CD4-positive, CD25-positive, alpha-beta regulatory T cell (primary cell): Measurements from ENCODE around the gene IL13RA2. TPM values are rescaled to one million over a fixed set of nuclear protein-coding genes. Genes with fewer than 3 reads are reported as not detected.

Experiments used
- ATAC-seq, 2 donors: fragments of 150-1000 bp; cut with Tn5 transposase; one replicate each; pipeline ENCODE4 v1.10.0; 2021; ENCODE audit warnings: low read depth in 2 of 2, moderate number of reproducible peaks in 2 of 2, moderate library complexity in 1 of 2
- DNase-seq, 3 donors: peaks; one replicate each; pipeline versions ENCODE4 v3.0.0 to v3.0.0-alpha.2; 2012 to 2022; ENCODE audit warnings: mixed read lengths in 1 of 3
- H3K27ac ChIP-seq: one replicate; pipeline ENCODE4 v1.7.0; 2013; ENCODE audit warnings: mild to moderate bottlenecking, low read length; ENCODE audit not compliant: insufficient read depth, poor library complexity, severe bottlenecking
- H3K27me3 ChIP-seq: one replicate; pipeline ENCODE4 v1.7.0; 2013; ENCODE audit warnings: low read length; ENCODE audit not compliant: control insufficient read depth, insufficient read depth
- H3K36me3 ChIP-seq: one replicate; pipeline ENCODE4 v1.7.0; 2013; ENCODE audit warnings: mild to moderate bottlenecking, low read length, moderate library complexity; ENCODE audit not compliant: control insufficient read depth, insufficient read depth
- H3K4me1 ChIP-seq: 2 replicates; pipeline ENCODE4 v1.7.0; 2013; ENCODE audit warnings: mild to moderate bottlenecking, low read length; ENCODE audit not compliant: insufficient read depth, control insufficient read depth, poor library complexity, severe bottlenecking
- H3K4me3 ChIP-seq: one replicate; pipeline ENCODE4 v1.7.0; 2013; ENCODE audit warnings: low read depth, mild to moderate bottlenecking, low read length, moderate library complexity
- H3K9me3 ChIP-seq, 2 experiments: 1 replicate in 1 of 2; 2 replicates in 1 of 2; pipeline ENCODE4 v1.7.0; 2013; ENCODE audit warnings: low read length in 2 of 2, mild to moderate bottlenecking in 1 of 2, moderate library complexity in 1 of 2; ENCODE audit not compliant: control insufficient read depth in 2 of 2
- H3K27ac Mint-ChIP-seq, 3 donors: one replicate each; pipeline ENCODE4 v1.8.0; 2020 to 2022; ENCODE audit warnings: mild to moderate bottlenecking in 3 of 3, mixed read lengths in 3 of 3, moderate library complexity in 2 of 3
- H3K27me3 Mint-ChIP-seq: one replicate; pipeline ENCODE4 v1.8.0; 2022; ENCODE audit warnings: mild to moderate bottlenecking, mixed read lengths
- H3K36me3 Mint-ChIP-seq: one replicate; pipeline ENCODE4 v1.8.0; 2020; ENCODE audit warnings: mixed read lengths
- H3K4me1 Mint-ChIP-seq, 4 donors: one replicate each; pipeline ENCODE4 v1.8.0; 2020 to 2022; ENCODE audit warnings: mixed read lengths in 4 of 4, mild to moderate bottlenecking in 1 of 4
- H3K4me3 Mint-ChIP-seq, 4 donors: one replicate each; pipeline ENCODE4 v1.8.0; 2020 to 2022; ENCODE audit warnings: mild to moderate bottlenecking in 4 of 4, mixed read lengths in 4 of 4, moderate library complexity in 3 of 4
- H3K9me3 Mint-ChIP-seq, 7 donors: one replicate each; pipeline ENCODE4 v1.8.0; 2020 to 2022; ENCODE audit warnings: mixed read lengths in 7 of 7, mild to moderate bottlenecking in 3 of 7, moderate library complexity in 2 of 7
- polyA plus RNA-seq, 4 donors: library from polyadenylated mRNA; unstranded; fragments of 300-500 nt; fragmentation: Illumina TruSeq; gene quantifications; one replicate each; pipeline ENCODE4 v1.2.3, GENCODE V29; 2021
- total RNA-seq: library from RNA; stranded (reverse); gene quantifications from one replicate; pipeline ENCODE4 v1.2.3, GENCODE V29; 2022

IL13RA2 gene
- total and polyA plus RNA-seq, 5 donors from 2014 or later, result not detected

DNA sequence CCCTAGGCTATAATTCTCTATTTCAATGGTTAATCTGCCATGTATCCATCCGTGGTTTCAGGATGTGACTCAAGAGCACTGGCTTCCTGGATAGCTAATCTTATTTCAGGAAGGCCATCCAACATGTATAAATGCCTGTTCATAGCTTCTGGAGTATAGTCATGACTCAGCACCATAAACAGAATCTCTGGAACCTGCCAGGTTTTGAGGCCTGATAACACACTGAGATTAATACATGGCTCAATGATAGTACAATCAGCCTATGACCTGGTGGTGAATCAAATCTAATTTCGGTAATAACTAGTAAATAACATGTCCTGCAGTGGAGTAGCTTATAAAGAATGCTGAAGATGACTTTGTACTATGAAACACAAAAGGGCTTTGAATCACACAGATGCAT lies 5.7 kb upstream of the IL13RA2 start:
- DNase-seq (no peak), ATAC-seq (no peak)
- no peaks in the 10 kb centered on the region for H3K4me1 Mint-ChIP-seq
- Histone ChIP-seq H3K4me3 (no peak overlapping the region), H3K36me3 (no peaks in the 10 kb centered on the region), H3K9me3 (no peaks in the 10 kb centered on the region), H3K27me3 (no peaks in the 10 kb centered on the region), H3K4me1 (no peaks in the 10 kb centered on the region), H3K27ac (no peak overlapping the region)
- H3K9me3 Mint-ChIP-seq, result peaks cover 0 to 7% (median 4%) of the 10 kb centered on the region in 7 donors
- no peak overlapping the region for H3K27ac Mint-ChIP-seq
- no peak overlapping the region for H3K4me3 Mint-ChIP-seq
- no peaks in the 10 kb centered on the region for H3K27me3 Mint-ChIP-seq
- H3K36me3 Mint-ChIP-seq, result no peaks in the 10 kb centered on the region

DNA sequence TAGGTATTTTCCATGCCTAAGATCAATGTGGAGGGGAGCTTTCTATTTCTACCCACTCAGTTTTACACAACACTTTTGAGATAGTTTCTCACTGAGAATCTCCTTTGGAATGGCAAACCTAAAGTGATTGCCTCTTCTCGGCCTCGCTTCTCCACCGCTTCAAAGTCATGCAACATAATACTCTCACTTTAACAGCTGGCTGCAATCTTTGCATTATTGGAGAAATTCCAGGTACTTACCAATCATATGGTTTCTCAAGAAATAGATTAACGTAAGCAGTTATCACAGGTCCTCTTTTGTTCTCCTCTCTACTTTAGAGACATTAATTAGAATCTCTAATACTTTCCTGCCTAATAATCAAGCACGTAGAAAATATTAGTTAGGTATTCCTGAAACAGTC lies 3.7 kb upstream of the IL13RA2 start:
- no peaks in the 10 kb centered on the region for H3K9me3 ChIP-seq
- Mint-ChIP-seq H3K4me3 (no peak overlapping the region), H3K4me1 (no peaks in the 10 kb centered on the region), H3K9me3 (peaks cover 0 to 5% (median 3%) of the 10 kb centered on the region in 7 donors), H3K27ac (no peak overlapping the region), H3K36me3 (no peaks in the 10 kb centered on the region), H3K27me3 (no peaks in the 10 kb centered on the region)
- H3K4me3 ChIP-seq, result no peak overlapping the region
- no peaks in the 10 kb centered on the region for H3K4me1 ChIP-seq
- DNase-seq, result no peak
- H3K27ac ChIP-seq, result no peak overlapping the region
- no peaks in the 10 kb centered on the region for H3K36me3 ChIP-seq
- H3K27me3 ChIP-seq, result no peaks in the 10 kb centered on the region
- ATAC-seq, result no peak

DNA sequence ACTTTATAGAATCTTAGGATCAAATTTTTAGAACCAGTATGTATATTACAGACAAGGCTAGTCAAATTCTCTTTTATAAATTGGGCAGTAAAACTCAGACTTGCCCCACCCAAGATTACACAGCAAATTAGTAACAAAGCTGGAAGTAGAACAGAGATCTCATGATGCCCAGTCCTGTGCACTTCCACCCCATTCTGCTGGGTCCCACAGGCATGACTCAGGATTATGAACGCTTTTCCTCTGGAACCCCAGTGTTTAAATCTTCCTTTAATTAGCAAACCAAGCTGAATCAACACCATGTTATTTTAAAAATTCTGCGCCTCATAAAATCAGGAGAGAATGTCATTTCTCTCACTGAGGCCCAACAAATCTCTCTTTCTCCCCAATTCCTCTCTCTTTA lies 1.5 kb upstream of the IL13RA2 start:
- ATAC-seq (no peak), DNase-seq (no peak)
- no peaks in the 10 kb centered on the region for H3K36me3 ChIP-seq
- H3K4me3 ChIP-seq, result no peak overlapping the region
- no peak overlapping the region for H3K27ac Mint-ChIP-seq
- H3K9me3 Mint-ChIP-seq, result peaks cover 0 to 5% (median 0%) of the 10 kb centered on the region in 7 donors
- no peak overlapping the region for H3K4me3 Mint-ChIP-seq
- no peak overlapping the region for H3K27ac ChIP-seq
- peaks cover 0 to 2% of the 10 kb centered on the region in 2 experiments for H3K9me3 ChIP-seq
- H3K4me1 ChIP-seq, result no peaks in the 10 kb centered on the region
- H3K36me3 Mint-ChIP-seq, result no peaks in the 10 kb centered on the region
- H3K27me3 Mint-ChIP-seq, result no peaks in the 10 kb centered on the region
- H3K4me1 Mint-ChIP-seq, result no peaks in the 10 kb centered on the region
- no peaks in the 10 kb centered on the region for H3K27me3 ChIP-seq

DNA sequence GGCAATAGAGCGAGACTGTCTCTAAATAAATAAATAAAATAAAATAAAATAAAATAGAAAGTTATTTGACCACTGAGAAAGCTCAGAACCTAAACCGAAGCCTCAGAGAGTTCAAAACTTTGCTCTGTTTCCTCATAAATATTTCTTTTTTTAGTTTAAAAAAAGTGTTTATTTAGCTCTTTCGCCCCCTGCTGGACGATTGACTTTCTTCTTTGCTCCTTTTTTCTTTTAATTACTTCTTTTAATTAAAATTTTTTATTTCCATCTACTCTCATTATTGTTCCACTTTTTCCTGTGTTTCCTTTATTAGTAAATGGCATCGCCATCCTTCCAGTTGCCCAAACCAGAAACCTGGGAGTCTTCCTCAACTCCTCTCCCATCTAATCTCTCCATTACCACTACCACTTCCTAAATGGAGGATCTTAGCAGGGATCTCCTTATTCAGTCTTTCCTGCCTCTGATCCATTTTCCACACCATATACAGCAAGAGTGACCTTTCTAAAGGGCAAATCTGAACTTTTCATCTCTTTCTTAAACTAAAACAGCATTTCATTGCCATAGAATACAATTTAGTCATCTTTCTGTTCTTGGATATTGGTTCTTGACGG lies 728 bp upstream of the IL13RA2 start:
- Mint-ChIP-seq H3K9me3 (peaks cover 0 to 5% (median 0%) of the 10 kb centered on the region in 7 donors), H3K4me1 (no peaks in the 10 kb centered on the region), H3K4me3 (no peak overlapping the region), H3K36me3 (no peaks in the 10 kb centered on the region), H3K27ac (no peak overlapping the region), H3K27me3 (no peaks in the 10 kb centered on the region)
- ATAC-seq, result no peak
- no peaks in the 10 kb centered on the region for H3K27me3 ChIP-seq
- DNase-seq, result peak in 1 of 3 donors; percentile 7
- H3K9me3 ChIP-seq, result peaks cover 0 to 2% of the 10 kb centered on the region in 2 experiments
- H3K4me1 ChIP-seq, result no peaks in the 10 kb centered on the region
- no peak overlapping the region for H3K27ac ChIP-seq
- no peaks in the 10 kb centered on the region for H3K36me3 ChIP-seq
- no peak overlapping the region for H3K4me3 ChIP-seq

DNA sequence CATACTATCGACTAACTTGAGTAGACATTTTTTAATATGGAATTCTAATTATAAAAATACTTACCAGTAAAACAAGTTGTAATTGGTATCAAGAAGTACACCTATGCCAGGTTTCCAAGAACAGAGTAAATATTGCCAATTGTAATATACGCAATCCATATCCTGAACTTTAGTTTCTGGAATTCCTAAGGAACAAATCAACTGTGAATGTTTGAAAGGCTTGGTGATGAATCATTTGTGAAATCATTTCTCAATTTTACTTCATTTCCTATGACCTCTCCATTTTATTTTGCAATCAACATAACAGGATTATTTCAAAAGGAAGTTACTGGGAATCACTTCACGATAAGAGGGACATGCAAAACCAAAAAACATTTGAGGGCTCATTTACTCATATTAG lies 3.7 kb downstream of the IL13RA2 start:
- H3K27me3 Mint-ChIP-seq, result no peaks in the 10 kb centered on the region
- Histone ChIP-seq H3K36me3 (no peaks in the 10 kb centered on the region), H3K9me3 (peaks cover 0 to 2% of the 10 kb centered on the region in 2 experiments)

DNA sequence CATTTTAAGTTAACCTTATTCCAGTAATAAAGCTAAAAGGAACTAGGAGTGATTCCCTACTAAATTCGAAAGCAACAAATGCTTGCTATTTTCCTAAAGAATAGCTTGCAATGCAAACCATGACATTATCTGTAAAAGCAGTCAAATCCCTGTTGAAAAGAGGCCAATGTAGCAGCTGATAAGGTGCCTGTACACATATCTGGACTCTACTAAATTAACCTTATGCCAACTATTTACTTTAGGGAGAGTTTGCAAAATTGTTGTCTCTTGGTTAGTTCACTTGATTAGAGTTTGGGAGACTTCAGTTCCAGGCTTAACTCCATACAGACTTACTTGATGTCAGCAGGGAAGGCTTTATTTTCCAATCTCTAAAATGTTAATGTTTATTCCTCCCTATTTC lies 6.0 kb downstream of the IL13RA2 start:
- Histone ChIP-seq H3K4me3 (no peak overlapping the region), H3K27ac (no peak overlapping the region), H3K36me3 (no peaks in the 10 kb centered on the region), H3K9me3 (peaks cover 0 to 2% of the 10 kb centered on the region in 2 experiments), H3K4me1 (no peaks in the 10 kb centered on the region), H3K27me3 (no peaks in the 10 kb centered on the region)
- no peaks in the 10 kb centered on the region for H3K4me1 Mint-ChIP-seq
- no peaks in the 10 kb centered on the region for H3K27me3 Mint-ChIP-seq
- peaks cover 0 to 5% (median 0%) of the 10 kb centered on the region in 7 donors for H3K9me3 Mint-ChIP-seq
- H3K27ac Mint-ChIP-seq, result no peak overlapping the region
- H3K4me3 Mint-ChIP-seq, result no peak overlapping the region
- H3K36me3 Mint-ChIP-seq, result no peaks in the 10 kb centered on the region
- no peak for ATAC-seq
- no peak for DNase-seq

More for the DNA sequence above, 3.7 kb downstream of the IL13RA2 start:
- Mint-ChIP-seq H3K27ac (no peak overlapping the region), H3K4me1 (no peaks in the 10 kb centered on the region), H3K9me3 (peaks cover 0 to 5% (median 0%) of the 10 kb centered on the region in 7 donors), H3K36me3 (no peaks in the 10 kb centered on the region), H3K4me3 (no peak overlapping the region)
- Histone ChIP-seq H3K4me1 (no peaks in the 10 kb centered on the region), H3K4me3 (no peak overlapping the region), H3K27ac (no peak overlapping the region), H3K27me3 (no peaks in the 10 kb centered on the region)
- ATAC-seq (no peak), DNase-seq (no peak)

DNA sequence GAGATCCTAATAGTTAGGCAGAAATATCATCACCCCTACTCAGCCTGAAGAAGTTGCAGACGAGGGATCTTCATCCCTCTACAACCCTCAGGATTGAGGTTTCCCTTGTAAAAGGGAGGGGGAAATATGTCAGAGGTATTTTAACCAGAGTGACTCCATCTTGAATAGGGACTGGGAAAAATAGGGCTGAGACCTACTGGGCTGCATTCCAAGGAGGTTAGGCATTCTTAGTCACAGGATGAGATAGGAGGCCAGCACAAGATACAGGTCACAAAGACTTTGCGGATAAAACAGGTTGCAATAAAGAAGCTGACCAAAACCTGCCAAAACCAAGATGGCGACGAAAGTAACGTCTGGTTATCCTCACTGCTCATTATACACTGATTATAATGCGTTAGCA lies 17.5 kb downstream of the IL13RA2 start:
- no peaks in the 10 kb centered on the region for H3K36me3 Mint-ChIP-seq
- ATAC-seq, result no peak
- H3K4me1 Mint-ChIP-seq, result no peaks in the 10 kb centered on the region

DNA sequence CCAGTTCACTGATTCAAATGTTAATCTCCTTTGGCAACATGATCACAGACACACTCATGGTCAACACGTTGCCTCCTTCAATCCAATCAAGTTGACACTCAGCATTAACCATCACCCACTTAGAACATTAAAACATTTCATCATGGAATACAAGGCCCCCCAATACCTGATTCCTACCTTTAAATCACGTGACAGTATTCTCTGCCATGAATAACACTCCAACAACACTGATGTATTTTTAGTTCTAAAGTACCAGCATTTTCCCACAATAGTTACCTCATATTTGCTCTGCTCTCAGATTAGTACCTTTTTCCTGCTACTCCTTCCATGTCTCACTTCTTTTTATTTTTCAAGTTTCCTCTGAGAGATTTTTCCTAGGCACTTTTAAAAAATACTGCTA lies 19.6 kb downstream of the IL13RA2 start:
- Histone ChIP-seq H3K27me3 (no peaks in the 10 kb centered on the region), H3K9me3 (no peaks in the 10 kb centered on the region), H3K4me1 (no peaks in the 10 kb centered on the region), H3K4me3 (no peak overlapping the region), H3K36me3 (no peaks in the 10 kb centered on the region), H3K27ac (no peak overlapping the region)
- H3K4me3 Mint-ChIP-seq, result no peak overlapping the region
- ATAC-seq (no peak), DNase-seq (no peak)
- no peaks in the 10 kb centered on the region for H3K4me1 Mint-ChIP-seq
- no peaks in the 10 kb centered on the region for H3K27me3 Mint-ChIP-seq
- H3K36me3 Mint-ChIP-seq, result no peaks in the 10 kb centered on the region
- H3K9me3 Mint-ChIP-seq, result peaks cover 0 to 8% (median 0%) of the 10 kb centered on the region in 7 donors
- no peak overlapping the region for H3K27ac Mint-ChIP-seq

More for the DNA sequence above, 17.5 kb downstream of the IL13RA2 start:
- Histone ChIP-seq H3K4me1 (no peaks in the 10 kb centered on the region), H3K27ac (no peak overlapping the region), H3K36me3 (no peaks in the 10 kb centered on the region), H3K27me3 (no peaks in the 10 kb centered on the region), H3K9me3 (no peaks in the 10 kb centered on the region), H3K4me3 (no peak overlapping the region)
- no peaks in the 10 kb centered on the region for H3K27me3 Mint-ChIP-seq
- H3K27ac Mint-ChIP-seq, result no peak overlapping the region
- peaks cover 0 to 8% (median 2%) of the 10 kb centered on the region in 7 donors for H3K9me3 Mint-ChIP-seq
- no peak for DNase-seq
- H3K4me3 Mint-ChIP-seq, result no peak overlapping the region
